Posterior cingulate gyrus (tissue), 11 donors: ENCODE measurements around the gene STAB1.
A peak's percentile ranks its signal among the peaks of the same experiment; 100 is the strongest.

ENCODE experiments used
- DNase-seq, 10 donors: peaks; one replicate each; pipeline versions ENCODE4 v3.0.0 to v3.0.0-alpha.2; 2020 to 2021; ENCODE audit warnings: mixed read lengths in 3 of 10
- intact Hi-C: fragments of 100-400 bp; cut with DNase I; formaldehyde crosslinking; loops from one replicate; pipeline ENCODE4 v1.15.1; 2023

Gene STAB1

GRCh38 chr3:52494886-52495495 is at the start of gene STAB1:
TSS of gene STAB1 (plus strand) at chr3:52495338. CDS start at chr3:52495414, 76 bp downstream.
- intact Hi-C loops, result no loop called here

GRCh38 chr3:52446042-52446441 is 49.1 kb upstream of the STAB1 start:
- peak in 3 of 10 donors; percentile 33 to 59 (median 50) for DNase-seq
- intact Hi-C loops, result no loop called here

More at GRCh38 chr3:52494886-52495495, at the start of gene STAB1:
- DNase-seq, result no peak

- DNase-seq, result peak in 9 of 10 donors; percentile 33 to 94 (median 67)
- intact Hi-C loops, result loop anchor here (1.0 kb wide), 1 partner anchor 19 kb away; no protein-coding TSS in a partner anchor
Observed at GRCh38 chr3:52446631-52447511, 48.3 kb upstream of the STAB1 start.

- DNase-seq, result peak in 4 of 10 donors; percentile 3 to 54 (median 31)
- intact Hi-C loops, result loop anchor here (1.0 kb wide), 1 partner anchor 19 kb away; no protein-coding TSS in a partner anchor
Observed at GRCh38 chr3:52447512-52448355, 47.4 kb upstream of the STAB1 start.

- intact Hi-C loops, result no loop called here
- peak in 1 of 10 donors; percentile 32 for DNase-seq
Observed at GRCh38 chr3:52450489-52451236, 44.5 kb upstream of the STAB1 start.

- intact Hi-C loops, result no loop called here
- DNase-seq, result no peak
Observed at GRCh38 chr3:52451237-52452083, 43.7 kb upstream of the STAB1 start.

- DNase-seq, result no peak
- intact Hi-C loops, result no loop called here
Observed at GRCh38 chr3:52452126-52452525, 43.0 kb upstream of the STAB1 start.

- intact Hi-C loops, result no loop called here
Observed at GRCh38 chr3:52452570-52453221, 42.4 kb upstream of the STAB1 start.

GRCh38 chr3:52453496-52454249 is 41.5 kb upstream of the STAB1 start, which contains the start of gene TNNC1:
TSS of gene TNNC1 (minus strand) at chr3:52454041. CDS start at chr3:52454015, 26 bp downstream.
- DNase-seq, result no peak
- intact Hi-C loops, result no loop called here

More at GRCh38 chr3:52452570-52453221, 42.4 kb upstream of the STAB1 start:
- no peak for DNase-seq

GRCh38 chr3:52454250-52454937 is 40.7 kb upstream of the STAB1 start:
- intact Hi-C loops, result no loop called here
- no peak for DNase-seq

GRCh38 chr3:52454938-52455282 is 40.2 kb upstream of the STAB1 start:
- intact Hi-C loops, result no loop called here
- DNase-seq, result no peak

- intact Hi-C loops, result no loop called here
- peak; percentile 77 to 98 (median 86) for DNase-seq
Observed at GRCh38 chr3:52455283-52456168, 39.6 kb upstream of the STAB1 start, which contains the start of gene NISCH. TSS of gene NISCH (plus strand) at chr3:52455604. CDS start at chr3:52455642, 38 bp downstream.

- DNase-seq, result no peak
- intact Hi-C loops, result no loop called here
Observed at GRCh38 chr3:52456169-52456799, 38.9 kb upstream of the STAB1 start.

GRCh38 chr3:52456800-52457183 is 38.3 kb upstream of the STAB1 start:
- DNase-seq, result no peak
- intact Hi-C loops, result no loop called here

GRCh38 chr3:52458031-52458760 is 36.9 kb upstream of the STAB1 start:
- intact Hi-C loops, result no loop called here

More at GRCh38 chr3:52458031-52458760, 36.9 kb upstream of the STAB1 start:
- DNase-seq, result no peak
